ENCODE data around the gene NECAB2.

Gene NECAB2

GRCh38 chr16:83968306-83968851 is 335 bp downstream of the NECAB2 start:
- DNase-seq, result no peak

DNA sequence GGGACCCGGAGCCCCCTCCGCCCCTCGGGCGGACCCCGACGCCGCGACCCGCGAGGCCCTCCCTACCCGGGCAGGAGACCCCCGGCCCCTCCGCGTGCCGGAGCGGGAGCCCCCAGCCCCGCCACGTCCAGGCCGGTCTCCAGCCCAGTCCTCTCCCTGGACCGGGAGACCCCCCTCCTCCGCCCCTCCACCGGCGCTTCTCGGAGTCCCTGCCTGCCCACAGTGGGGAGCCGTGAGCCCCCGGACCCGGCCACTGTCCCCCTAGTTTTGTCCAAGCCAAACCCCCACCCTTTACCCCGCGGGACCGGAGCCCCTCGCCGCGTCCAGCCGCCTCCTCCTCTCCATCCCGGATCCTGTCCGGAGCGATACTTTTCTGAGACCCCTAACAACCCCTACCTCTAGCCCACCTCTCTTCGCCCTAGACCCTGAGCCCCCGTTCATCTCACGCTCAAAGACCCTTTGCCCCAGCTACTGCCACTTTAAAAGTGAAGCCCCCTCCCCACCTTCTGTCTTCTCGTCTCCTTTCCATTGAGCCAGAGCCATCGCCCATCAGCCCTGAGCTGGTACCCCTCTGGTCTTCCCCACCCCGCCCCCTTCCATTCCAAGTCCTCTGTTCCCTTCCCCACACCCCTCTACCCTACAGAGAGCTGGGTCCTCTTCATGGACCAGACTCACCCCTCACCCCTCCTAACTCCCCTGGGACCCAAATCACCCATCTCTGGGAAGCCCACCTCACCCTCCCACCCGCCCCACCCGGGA is 1.0 kb downstream of the NECAB2 start:
- DNase-seq, result no peak

DNA sequence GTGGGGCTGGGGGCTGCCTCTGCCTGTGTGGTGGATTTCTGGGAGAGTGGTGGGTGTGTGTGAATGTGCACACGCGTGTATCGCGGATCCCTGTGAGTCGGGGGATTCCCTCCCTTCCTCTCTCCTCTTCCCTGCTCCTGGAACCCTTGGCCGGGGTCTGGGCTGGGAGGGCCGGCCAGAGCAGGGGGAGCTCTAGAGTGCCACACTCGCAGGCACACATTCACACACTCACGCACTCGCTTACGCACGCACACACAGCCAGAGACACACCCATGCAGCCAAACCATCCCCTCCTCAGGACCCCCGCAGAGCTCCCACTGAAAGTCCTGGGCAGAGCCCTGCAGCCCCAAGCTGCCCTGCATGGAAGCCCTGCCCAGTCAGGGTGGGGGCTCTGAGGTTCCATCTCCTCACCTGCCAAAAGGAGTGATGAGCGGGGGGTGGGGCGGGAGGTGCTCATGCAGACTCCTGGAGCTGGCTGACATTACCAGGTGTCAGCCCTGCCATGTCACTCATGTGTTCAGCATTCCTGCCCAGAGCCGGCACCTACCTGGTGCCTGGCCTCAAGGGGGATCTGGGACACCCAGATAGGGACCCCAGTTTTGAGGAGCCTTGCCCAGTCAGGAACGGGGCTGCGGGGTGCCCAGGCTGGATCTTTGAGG is 1.9 kb downstream of the NECAB2 start:
- DNase-seq, result no peak

- no peak for DNase-seq
Measured at GRCh38 chr16:83970430-83970815, 2.4 kb downstream of the NECAB2 start.

GRCh38 chr16:83971165-83972130 is 3.4 kb downstream of the NECAB2 start:
- no peak for DNase-seq

- no peak for DNase-seq
Measured at GRCh38 chr16:83972256-83973008, 4.4 kb downstream of the NECAB2 start.

DNA sequence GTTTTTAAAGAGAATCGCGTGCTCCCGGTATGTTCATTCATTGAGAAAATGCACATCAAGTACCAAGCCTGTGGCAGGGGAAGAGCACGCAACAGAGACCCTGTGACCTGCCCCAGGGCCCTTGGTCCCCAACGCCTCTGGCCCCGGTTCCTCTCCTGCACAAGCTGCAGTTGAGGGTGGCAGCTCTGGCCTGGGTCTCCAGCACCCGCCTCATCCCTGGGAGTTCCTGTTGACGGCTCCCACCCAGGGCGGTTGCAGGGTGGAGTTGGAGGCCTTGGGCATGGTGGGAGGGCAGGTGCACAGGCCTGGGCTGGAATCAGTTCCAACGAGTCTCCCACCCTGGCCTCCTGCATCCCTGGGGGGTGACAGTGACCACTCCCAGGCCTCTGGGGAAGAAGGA is 5.0 kb downstream of the NECAB2 start:
- DNase-seq, result no peak

DNA sequence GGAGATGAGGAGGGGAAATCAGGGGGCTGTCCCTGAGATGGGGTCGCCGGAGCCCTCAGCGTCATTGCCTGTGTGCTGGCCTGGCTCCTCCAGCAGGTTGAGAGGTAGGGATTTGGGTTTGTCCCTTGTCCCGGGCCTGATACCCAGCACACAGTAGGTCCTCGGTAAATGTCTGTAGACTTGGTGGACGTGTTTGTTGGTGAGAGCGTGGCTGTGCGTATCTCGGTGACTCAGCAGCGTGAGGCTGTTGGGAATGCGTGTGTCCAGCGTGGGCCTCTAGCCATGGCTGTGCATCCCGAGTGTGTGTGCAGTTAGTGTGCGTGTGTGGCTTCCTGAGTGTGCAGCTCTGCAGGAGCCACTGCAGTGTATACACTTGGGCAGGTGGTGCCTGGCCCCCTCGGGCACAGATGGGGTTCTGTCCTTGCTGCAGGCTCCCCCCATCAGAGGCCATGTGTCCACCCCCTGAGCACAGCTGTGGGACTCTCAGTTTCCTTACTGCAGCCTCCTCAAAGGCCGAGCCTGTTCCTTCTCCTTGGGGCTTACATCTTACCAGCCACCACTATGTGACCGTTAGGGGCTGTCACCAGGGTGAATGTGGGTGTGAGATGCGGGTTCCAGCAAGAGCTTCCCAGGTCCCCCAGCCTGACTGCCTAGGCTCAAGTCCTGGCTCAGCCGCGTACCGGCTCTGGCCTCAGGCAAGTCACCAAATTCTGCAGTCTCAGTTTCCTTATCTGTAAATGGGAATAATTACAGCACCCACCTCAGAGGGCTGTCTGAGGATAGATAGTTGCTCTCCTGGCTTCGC is 5.7 kb downstream of the NECAB2 start:
- no peak for DNase-seq

DNA sequence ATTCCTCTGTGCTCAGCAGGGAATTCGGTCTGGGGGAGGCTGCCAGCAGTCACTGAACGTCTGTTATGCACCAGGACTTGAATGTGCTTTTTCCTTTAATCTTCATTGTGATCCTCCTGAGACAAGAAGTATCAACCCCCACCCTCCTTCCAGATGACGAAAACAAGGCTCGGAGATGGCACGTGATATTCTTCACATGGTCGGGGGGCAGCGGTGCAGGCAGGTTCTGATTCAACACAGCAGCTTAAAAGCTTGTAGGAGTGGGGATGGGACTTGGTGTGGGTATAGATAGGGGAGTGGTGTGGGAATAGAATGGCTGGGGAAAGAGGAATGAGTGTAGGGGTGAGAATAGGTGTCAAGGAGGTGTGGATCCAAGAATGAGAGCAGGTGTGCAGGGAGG is 6.4 kb downstream of the NECAB2 start:
- DNase-seq, result no peak

- no peak for DNase-seq
Measured at GRCh38 chr16:83975590-83976260, 7.7 kb downstream of the NECAB2 start.

DNA sequence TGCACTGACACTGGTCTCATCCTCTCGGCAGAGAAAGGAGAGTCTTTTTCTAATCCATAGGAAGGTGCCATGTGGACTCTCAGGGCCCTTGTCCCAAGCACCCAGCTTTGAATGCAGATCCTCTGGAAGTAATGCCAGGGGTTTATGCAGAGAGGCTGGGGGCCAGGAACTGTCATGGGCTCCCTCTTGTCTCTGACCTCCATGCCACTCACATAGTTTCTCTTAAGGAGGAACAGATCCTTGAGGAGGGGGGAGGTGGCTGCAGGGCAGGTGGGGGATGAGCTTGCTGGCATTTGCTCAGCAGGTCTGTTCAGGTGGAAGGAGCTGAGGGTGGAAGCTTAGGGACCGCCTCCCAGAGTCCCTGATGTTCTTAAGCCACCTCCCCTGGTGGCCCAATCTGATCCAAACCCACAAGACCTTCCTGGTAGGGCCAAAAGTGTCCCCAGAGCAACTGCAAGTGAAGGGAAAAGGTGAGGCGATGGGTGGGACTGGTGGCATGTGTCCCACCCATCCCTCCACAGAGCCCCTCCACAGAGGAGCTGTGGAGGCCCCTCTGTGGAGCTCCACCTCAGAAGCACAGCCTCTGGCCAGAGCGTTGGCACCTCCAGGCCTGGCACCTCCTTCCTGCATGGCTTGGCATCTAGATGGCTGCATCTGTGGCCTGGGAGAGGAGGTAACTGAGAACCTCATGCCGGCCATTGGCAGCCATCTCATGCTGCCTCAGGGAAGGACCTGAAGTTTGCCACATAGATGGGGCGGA is 9.2 kb downstream of the NECAB2 start:
- DNase-seq, result no peak

GRCh38 chr16:83978401-83978904 is 10.4 kb downstream of the NECAB2 start:
- DNase-seq, result no peak

- DNase-seq, result no peak
Measured at GRCh38 chr16:83979441-83979840, 11.4 kb downstream of the NECAB2 start.

DNA sequence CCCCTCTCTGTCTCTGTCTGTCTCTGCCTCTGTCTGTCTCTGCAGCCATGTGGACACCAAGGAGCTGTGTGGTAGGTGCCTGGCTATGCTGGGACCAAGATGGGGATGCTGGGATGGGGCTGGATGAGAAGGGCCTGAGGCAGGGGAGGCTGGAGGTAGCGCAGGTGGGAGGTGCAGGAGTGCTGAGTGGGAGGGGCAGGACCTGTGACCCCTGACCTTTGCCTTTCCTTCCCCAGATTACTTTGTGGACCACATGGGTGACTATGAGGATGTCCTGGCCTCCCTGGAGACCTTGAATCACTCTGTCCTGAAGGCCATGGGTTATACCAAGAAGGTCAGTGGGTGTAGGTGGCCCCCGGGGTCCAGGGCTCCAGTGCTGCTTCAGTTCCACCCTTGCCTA is 12.8 kb downstream of the NECAB2 start:
- no peak for DNase-seq

DNA sequence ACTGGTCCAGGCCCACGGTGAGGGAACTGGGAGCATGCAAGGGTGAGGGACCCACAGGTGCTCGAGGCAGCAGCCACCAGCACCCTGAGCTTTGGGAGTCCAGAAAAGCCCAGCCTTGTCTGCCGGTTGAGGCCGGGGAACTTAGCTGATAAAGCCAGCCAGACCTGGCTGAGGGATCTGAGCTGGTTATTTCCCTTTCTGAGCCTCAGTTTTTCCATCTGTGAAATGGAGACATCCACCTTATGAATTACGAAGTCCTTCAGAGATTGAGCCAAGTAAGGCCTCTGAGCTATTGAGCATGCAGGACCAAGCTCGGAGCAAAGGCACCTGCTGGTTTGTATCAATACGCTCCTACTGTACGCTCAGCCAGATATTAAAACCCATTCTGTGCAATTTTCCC is 13.8 kb downstream of the NECAB2 start:
- no peak for DNase-seq

DNA sequence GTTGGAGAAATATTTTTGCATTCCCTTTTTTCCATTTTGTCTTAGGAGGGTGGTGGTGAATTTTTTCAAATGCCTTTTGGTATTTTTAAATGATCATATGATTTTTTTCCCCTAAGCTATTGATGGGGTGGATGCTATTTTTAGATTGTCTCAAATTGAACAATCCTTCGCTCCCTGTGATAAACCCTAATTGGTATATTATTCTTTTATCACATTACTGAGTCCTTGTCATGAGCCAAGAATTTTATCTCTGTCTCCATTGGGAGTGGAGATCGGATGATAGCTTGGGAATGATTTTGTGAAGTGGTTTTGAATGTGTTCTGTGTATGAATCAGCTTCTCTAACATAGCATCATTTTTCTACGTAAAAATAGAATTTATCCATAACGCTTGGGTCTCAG is 15.4 kb downstream of the NECAB2 start:
- no peak for DNase-seq

DNA sequence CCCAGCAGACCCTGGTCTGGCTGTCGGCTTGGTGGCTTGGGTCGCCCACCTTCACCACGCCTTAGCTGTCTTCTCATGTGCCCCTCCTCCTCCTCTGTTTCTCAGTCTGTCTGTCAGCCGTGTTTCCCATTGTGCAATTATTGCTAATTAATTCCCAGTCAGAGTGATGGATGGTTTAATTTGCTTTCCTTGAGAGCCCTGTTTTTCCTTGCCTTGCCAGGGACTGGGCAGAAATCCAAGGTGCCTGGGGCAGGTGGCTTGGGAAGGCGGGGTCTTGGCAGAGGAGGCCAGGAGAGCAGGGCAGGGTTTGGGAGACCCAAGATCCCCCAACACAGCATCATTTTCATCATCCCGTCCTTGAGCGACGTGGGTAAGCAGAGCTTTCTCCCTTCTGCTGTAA is 21.3 kb downstream of the NECAB2 start:
- DNase-seq, result no peak

GRCh38 chr16:83990492-83990891 is 22.4 kb downstream of the NECAB2 start:
- DNase-seq, result no peak

DNA sequence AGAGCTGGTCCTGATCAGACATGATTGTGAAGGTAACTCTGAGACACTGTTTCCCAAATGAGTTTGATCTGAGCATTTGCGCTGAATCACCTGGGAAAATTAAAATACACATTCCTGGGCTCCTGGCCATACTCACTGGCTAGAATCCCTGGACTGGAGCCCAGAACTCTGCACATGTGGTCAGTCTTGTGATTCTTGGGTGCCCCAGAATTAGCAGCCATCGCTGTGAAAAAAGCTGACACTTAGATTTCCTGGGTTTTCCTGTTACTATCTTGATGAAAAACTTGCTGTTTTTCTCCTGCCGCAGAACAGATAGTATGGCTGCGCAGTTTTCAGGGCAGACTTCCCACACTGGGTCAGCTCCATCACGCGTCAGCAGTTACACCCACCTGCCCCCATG is 24.6 kb downstream of the NECAB2 start:
- DNase-seq, result no peak

DNA sequence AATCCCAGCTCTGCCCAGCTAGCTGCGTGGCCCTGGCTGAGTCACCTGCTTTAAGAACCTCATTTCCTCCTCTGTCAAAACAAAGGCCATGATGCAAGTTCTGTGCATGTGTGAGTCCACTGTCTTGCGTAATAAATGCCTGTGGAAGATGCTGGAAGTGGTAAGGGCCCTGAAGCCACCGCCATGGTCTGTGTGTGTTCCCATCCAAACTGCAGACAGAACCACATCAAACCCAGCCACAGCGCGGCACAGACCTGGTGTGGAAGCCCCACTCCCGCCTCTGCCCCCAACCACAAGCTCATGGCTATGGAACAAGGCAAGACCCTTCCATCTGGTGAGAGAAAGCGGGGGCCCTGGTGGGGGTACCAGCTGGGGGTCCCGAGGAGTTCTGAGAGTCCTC is 26.0 kb downstream of the NECAB2 start:
- DNase-seq, result no peak

All from stimulated activated naive CD4-positive, alpha-beta T cell treated with Interleukin-2 at 50 U/mL for 16 hours (primary cell).